Tibial nerve (tissue), 4 donors: ENCODE measurements around the gene KRTAP20-3. TPM values are rescaled to one million over a fixed set of nuclear protein-coding genes. Genes with fewer than 3 reads are reported as not detected.

Experiments
- DNase-seq, 2 donors: peaks; one replicate each; pipeline ENCODE4 v3.0.0-alpha.2; 2019; ENCODE audit warnings: low spot score in 2 of 2
- H3K27ac ChIP-seq, 4 donors: fragments of 200-600 bp; sonication (generic) in 3 of 4; one replicate each; pipeline ENCODE4 v1.5.1; 2017 to 2019; ENCODE audit warnings: mild to moderate bottlenecking in 1 of 4
- H3K27me3 ChIP-seq, 2 donors: fragments of 200-600 bp; sonication (generic) in 1 of 2; one replicate each; pipeline versions ENCODE4 v1.5.1 to v1.6.0; 2017 to 2019
- H3K36me3 ChIP-seq, 3 donors: fragments of 200-600 bp; sonication (generic); one replicate each; pipeline ENCODE4 v1.5.1; 2018 to 2019
- H3K4me1 ChIP-seq, 4 donors: fragments of 200-600 bp; sonication (generic) in 3 of 4; one replicate each; pipeline ENCODE4 v1.5.1; 2017 to 2019
- H3K4me3 ChIP-seq, 4 donors: fragments of 200-600 bp; sonication (generic) in 3 of 4; one replicate each; pipeline ENCODE4 v1.5.1; 2017 to 2019; ENCODE audit warnings: mild to moderate bottlenecking in 1 of 4, moderate library complexity in 1 of 4
- H3K9me3 ChIP-seq, 4 donors: fragments of 200-600 bp; sonication (generic) in 3 of 4; one replicate each; pipeline ENCODE4 v1.5.1; 2017 to 2019
- CTCF ChIP-seq, 5 experiments: fragments of 200-600 bp in 3 of 5; fragments of 450-650 bp in 2 of 5; sonication (generic) in 3 of 5; IDR thresholded peaks; one replicate each; pipeline ENCODE4 v1.5.1; 2016 to 2019; ENCODE audit warnings: antibody characterized with exemption in 5 of 5, mild to moderate bottlenecking in 3 of 5, moderate library complexity in 2 of 5
- EP300 ChIP-seq, 2 donors: sonication (generic); formaldehyde crosslinking; IDR thresholded peaks; one replicate each; pipeline ENCODE4 v1.6.1; 2017; ENCODE audit warnings: antibody characterized with exemption in 2 of 2, mild to moderate bottlenecking in 1 of 2
- POLR2A ChIP-seq, 2 donors: fragments of 450-650 bp; IDR thresholded peaks; one replicate each; pipeline ENCODE4 v1.6.1; 2017; ENCODE audit warnings: antibody characterized with exemption in 2 of 2, mild to moderate bottlenecking in 2 of 2, moderate library complexity in 2 of 2
- WGBS, 2 donors: methylation state at CpG; one replicate each; pipeline ENCODE4 v1.1.5; 2018; 5-methylcytosine and 5-hydroxymethylcytosine counted together
- total RNA-seq, 4 donors: library from RNA; depleted of rRNA; stranded (reverse); fragments of >200 nt; gene quantifications; one replicate each; pipeline ENCODE4 v1.1.0, GENCODE V29; 2016

Gene KRTAP20-3
- not detected for total RNA-seq

- Histone ChIP-seq H3K27me3 (no peaks in the 10 kb centered on the region), H3K4me3 (no peak within 1 kb of the TSS), H3K27ac (no peak within 1 kb of the TSS), H3K36me3 (no peaks in the 10 kb centered on the region), H3K9me3 (no peaks in the 10 kb centered on the region), H3K4me1 (no peaks in the 10 kb centered on the region)
- no peak for DNase-seq
- WGBS, 2 donors, result 74 to 78% methylated on average over 2 of the region's 2 CpGs
- TF ChIP-seq POLR2A (IDR thresholded peaks at IDR 0.05) (no peak), CTCF (IDR thresholded peaks at IDR 0.05) (no peak), EP300 (IDR thresholded peaks at IDR 0.05) (no peak)
These were observed at the start of gene KRTAP20-3 for GRCh38 chr21:30642564-30642963. KRTAP20-3 (plus strand) TSS chr21:30642864.

DNA sequence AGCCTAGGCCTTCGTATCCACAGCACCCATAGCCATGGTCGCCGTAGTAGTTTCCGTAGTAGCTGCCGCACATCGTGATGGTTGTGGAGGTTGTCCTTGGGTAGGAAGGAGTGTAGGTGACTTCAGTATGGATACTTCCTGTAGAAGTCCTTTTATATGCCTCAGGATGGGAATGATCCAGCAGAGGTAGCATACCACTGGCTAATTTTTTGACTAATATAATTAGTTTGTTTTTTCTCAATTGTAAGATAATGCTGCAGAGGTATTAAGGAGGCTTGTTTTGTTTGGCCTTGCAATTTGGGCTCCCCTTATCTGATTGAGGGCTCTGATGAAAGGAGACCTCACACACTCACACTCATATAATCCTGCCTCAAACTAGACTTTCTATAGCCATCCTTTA is 43.9 kb upstream of the KRTAP20-3 start, which contains the start of gene KRTAP6-2:
Gene KRTAP6-2, minus strand, starts transcription at position 101 of the 400 bp plus-strand sequence. Its CDS starts 28 bp downstream, at position 73.
- no peak for DNase-seq
- H3K9me3 ChIP-seq, result no peaks in the 10 kb centered on the region
- H3K4me1 ChIP-seq, result no peaks in the 10 kb centered on the region
- WGBS, 2 donors, result 94 to 96% methylated on average over 5 to 6 of the region's 6 CpGs
- no peak within 1 kb of the TSS for H3K4me3 ChIP-seq
- no peaks in the 10 kb centered on the region for H3K27me3 ChIP-seq
- H3K36me3 ChIP-seq, result no peaks in the 10 kb centered on the region
- no peak within 1 kb of the TSS for H3K27ac ChIP-seq
- TF ChIP-seq CTCF (IDR thresholded peaks at IDR 0.05) (no peak), EP300 (IDR thresholded peaks at IDR 0.05) (no peak), POLR2A (IDR thresholded peaks at IDR 0.05) (no peak)

DNA sequence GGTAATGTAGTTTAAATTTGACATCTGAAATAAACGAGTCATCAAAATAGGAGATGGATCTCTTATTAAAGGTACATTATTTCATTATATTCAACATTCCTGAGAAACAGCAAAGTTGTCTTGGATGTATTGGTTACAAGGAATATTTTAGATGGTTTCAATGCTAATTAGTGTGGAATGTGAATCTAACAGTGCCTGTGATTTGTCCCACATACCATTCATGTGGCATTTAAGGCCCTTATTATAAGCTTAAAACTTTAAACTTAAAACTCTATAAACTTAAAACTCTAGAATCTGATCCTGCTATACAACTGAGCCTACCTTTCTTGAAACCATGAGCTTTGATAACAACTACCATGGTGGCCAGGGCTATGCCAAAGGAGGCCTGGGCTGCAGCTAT is 41.9 kb upstream of the KRTAP20-3 start, which contains the start of gene KRTAP22-1:
Gene KRTAP22-1, plus strand, starts transcription at position 301 of the 400 bp plus-strand sequence.
- no peak within 1 kb of the TSS for H3K27ac ChIP-seq
- H3K9me3 ChIP-seq, result no peaks in the 10 kb centered on the region
- 42 to 60% methylated on average over 1 of the region's 1 CpG for WGBS, 2 donors
- DNase-seq, result no peak
- no peaks in the 10 kb centered on the region for H3K4me1 ChIP-seq
- TF ChIP-seq CTCF (IDR thresholded peaks at IDR 0.05) (no peak), EP300 (IDR thresholded peaks at IDR 0.05) (no peak), POLR2A (IDR thresholded peaks at IDR 0.05) (no peak)
- H3K27me3 ChIP-seq, result no peaks in the 10 kb centered on the region
- no peak within 1 kb of the TSS for H3K4me3 ChIP-seq
- H3K36me3 ChIP-seq, result no peaks in the 10 kb centered on the region

- H3K36me3 ChIP-seq, result no peaks in the 10 kb centered on the region
- no peaks in the 10 kb centered on the region for H3K4me1 ChIP-seq
- no peak for TF ChIP-seq POLR2A (IDR thresholded peaks at IDR 0.05)
- TF ChIP-seq CTCF (IDR thresholded peaks at IDR 0.05), result no peak
- no peak for TF ChIP-seq EP300 (IDR thresholded peaks at IDR 0.05)
- no peak for DNase-seq
- WGBS, 2 donors, result 90% methylated on average over 2 of the region's 2 CpGs
- peaks cover 0 to 14% (median 0%) of the 10 kb centered on the region in 4 donors for H3K9me3 ChIP-seq
- H3K4me3 ChIP-seq, result no peak overlapping the region
- H3K27me3 ChIP-seq, result no peaks in the 10 kb centered on the region
- no peak overlapping the region for H3K27ac ChIP-seq
These were observed 36.7 kb upstream of the KRTAP20-3 start for GRCh38 chr21:30605968-30606367.

DNA sequence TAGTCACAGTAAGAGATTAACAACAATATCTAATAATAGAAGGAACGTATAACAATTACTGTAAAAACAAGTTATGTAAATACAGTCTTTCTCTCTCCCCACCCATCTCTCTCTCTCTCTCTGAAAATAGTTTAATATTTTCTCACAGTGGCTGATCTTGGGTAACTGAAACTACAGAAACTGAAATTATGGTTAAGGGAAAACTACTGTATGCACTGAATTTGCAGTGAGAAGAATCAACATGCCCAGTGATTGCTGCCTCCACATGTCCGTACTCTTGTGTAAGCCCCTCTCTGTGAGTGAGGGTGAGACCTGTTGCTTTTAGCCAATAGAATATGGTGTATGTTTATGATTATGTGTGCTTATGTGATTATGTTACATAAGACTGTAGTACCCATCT is 30.5 kb upstream of the KRTAP20-3 start:
- Histone ChIP-seq H3K4me1 (no peaks in the 10 kb centered on the region), H3K27ac (no peak overlapping the region), H3K4me3 (no peak overlapping the region), H3K36me3 (no peaks in the 10 kb centered on the region), H3K9me3 (peaks cover 0 to 12% (median 0%) of the 10 kb centered on the region in 4 donors), H3K27me3 (no peaks in the 10 kb centered on the region)
- DNase-seq, result no peak
- TF ChIP-seq EP300 (IDR thresholded peaks at IDR 0.05) (no peak), CTCF (IDR thresholded peaks at IDR 0.05) (no peak), POLR2A (IDR thresholded peaks at IDR 0.05) (no peak)
- WGBS, 2 donors, result 79 to 80% methylated on average over 2 of the region's 2 CpGs
